ENCODE data around the gene COIL. TPM values are rescaled to one million over a fixed set of nuclear protein-coding genes. Genes with fewer than 3 reads are reported as not detected.
"Not testable (repeated sequence)": the region's sequence is repeated elsewhere in the genome, so short reads cannot be mapped to it uniquely, and the experiment has no call there.

Gene COIL
- total RNA-seq, 1 donor from 2014 or later: 21.6 TPM

- intact Hi-C loops (cut with micrococcal nuclease): loop anchor here (2.0 to 10.0 kb wide), 4 partner anchors 278 to 1558 kb away; partner anchors contain the start of genes MMD, MSI2, PCTP and SRSF1
These were observed 18.2 kb upstream of the COIL start for GRCh38 chr17:56979091-56979480.

- intact Hi-C loops (cut with micrococcal nuclease): loop anchor here (1.0 to 10.0 kb wide), 9 partner anchors 17 to 1558 kb away; partner anchors contain the start of genes AKAP1, C17orf67, COIL and MMD
These were observed 17.7 kb upstream of the COIL start for GRCh38 chr17:56978441-56979090.

GRCh38 chr17:56977673-56978395, 17.0 kb upstream of the COIL start, which contains the start of gene SCPEP1:
SCPEP1 (plus strand) TSS chr17:56978131; CDS start chr17:56978160, 29 bp downstream.
- intact Hi-C loops (cut with micrococcal nuclease): loop anchor here (1.0 to 10.0 kb wide), 9 partner anchors 17 to 1557 kb away; partner anchors contain the start of genes AKAP1, C17orf67, COIL and MMD

- intact Hi-C loops (cut with micrococcal nuclease): loop anchor here (10.0 kb wide), 1 partner anchor 1028 kb away; the partner anchor contains the start of gene SRSF1
These were observed 16.2 kb upstream of the COIL start for GRCh38 chr17:56976941-56977608.

GRCh38 chr17:56975656-56976055, 14.8 kb upstream of the COIL start:
- intact Hi-C loops (cut with micrococcal nuclease): loop anchor here (10.0 kb wide), 1 partner anchor 1029 kb away; the partner anchor contains the start of gene SRSF1

GRCh38 chr17:56974055-56974454, 13.2 kb upstream of the COIL start:
- intact Hi-C loops (cut with micrococcal nuclease): loop anchor here (10.0 kb wide), 1 partner anchor 1031 kb away; the partner anchor contains the start of gene SRSF1

- intact Hi-C loops (cut with micrococcal nuclease): loop anchor here (10.0 kb wide), 1 partner anchor 1031 kb away; the partner anchor contains the start of gene SRSF1
These were observed 12.7 kb upstream of the COIL start for GRCh38 chr17:56973520-56973919.

GRCh38 chr17:56972111-56972730, 11.4 kb upstream of the COIL start:
- intact Hi-C loops (cut with micrococcal nuclease): loop anchor here (10.0 kb wide), 1 partner anchor 1033 kb away; the partner anchor contains the start of gene SRSF1

GRCh38 chr17:56970974-56971373, 10.1 kb upstream of the COIL start:
- intact Hi-C loops (cut with micrococcal nuclease): loop anchor here (10.0 kb wide), 1 partner anchor 1034 kb away; the partner anchor contains the start of gene SRSF1

- intact Hi-C loops (cut with micrococcal nuclease): no loop called here
These were observed 5.5 kb upstream of the COIL start for GRCh38 chr17:56966338-56966737.

- intact Hi-C loops (cut with micrococcal nuclease): not testable (repeated sequence)
These were observed 4.8 kb upstream of the COIL start for GRCh38 chr17:56965681-56966080.

- intact Hi-C loops (cut with micrococcal nuclease): not testable (repeated sequence)
These were observed 4.4 kb upstream of the COIL start for GRCh38 chr17:56965241-56965640.

- intact Hi-C loops (cut with micrococcal nuclease): no loop called here
These were observed 3.9 kb downstream of the COIL start for GRCh38 chr17:56956992-56957391.

- intact Hi-C loops (cut with micrococcal nuclease): loop anchor here (10.0 kb wide), 1 partner anchor 445 kb away; no protein-coding TSS in a partner anchor
These were observed 11.3 kb downstream of the COIL start for GRCh38 chr17:56949595-56949994.

- intact Hi-C loops (cut with micrococcal nuclease): loop anchor here (10.0 kb wide), 1 partner anchor 444 kb away; no protein-coding TSS in a partner anchor
These were observed 12.4 kb downstream of the COIL start for GRCh38 chr17:56948491-56948890.

- intact Hi-C loops (cut with micrococcal nuclease): loop anchor here (10.0 kb wide), 1 partner anchor 443 kb away; no protein-coding TSS in a partner anchor
These were observed 13.1 kb downstream of the COIL start for GRCh38 chr17:56947741-56948140.

- intact Hi-C loops (cut with micrococcal nuclease): loop anchor here (10.0 kb wide), 1 partner anchor 441 kb away; no protein-coding TSS in a partner anchor
These were observed 14.8 kb downstream of the COIL start for GRCh38 chr17:56945938-56946505.

- intact Hi-C loops (cut with micrococcal nuclease): loop anchor here (10.0 kb wide), 1 partner anchor 439 kb away; no protein-coding TSS in a partner anchor
These were observed 17.2 kb downstream of the COIL start for GRCh38 chr17:56943505-56944125.

GRCh38 chr17:56939869-56940484, 20.9 kb downstream of the COIL start:
- intact Hi-C loops (cut with micrococcal nuclease): loop anchor here (1.0 to 10.0 kb wide), 8 partner anchors 21 to 435 kb away; partner anchors contain the start of genes C17orf67, COIL and NOG

Data from T-helper 1 cell treated with Interleukin-12 subunit alpha and Interleukin-12 subunit beta and Interleukin-4 antibody, amounts not matched to agents 30 ng/mL and 1 ng/mL, for 36 hours (primary cell).